Inflammatory macrophage treated with lipopolysaccharide for 1 hour (primary cell): ENCODE data around the gene ARHGAP27.
"Not testable (repeated sequence)": the region's sequence is repeated elsewhere in the genome, so short reads cannot be mapped to it uniquely, and the experiment has no call there.

Source experiments
- DNase-seq, 2 donors: peaks; one replicate each; pipeline ENCODE4 v3.0.0-alpha.2; 2020 to 2022

ARHGAP27 gene

GRCh38 chr17:45353043-45353442 lies 79.6 kb downstream of the ARHGAP27 start:
- DNase-seq, result peak; percentile 84 to 93

GRCh38 chr17:45351831-45352230 lies 80.8 kb downstream of the ARHGAP27 start:
- DNase-seq, result no peak

GRCh38 chr17:45347444-45347843 lies 85.2 kb downstream of the ARHGAP27 start:
- DNase-seq, result no peak

GRCh38 chr17:45346216-45347015 lies 86.3 kb downstream of the ARHGAP27 start:
- DNase-seq, result no peak

- DNase-seq, result peak; percentile 18 to 35
Observed at GRCh38 chr17:45345554-45346215, 87.0 kb downstream of the ARHGAP27 start.

GRCh38 chr17:45345246-45345553 lies 87.5 kb downstream of the ARHGAP27 start:
- DNase-seq, result no peak

- not testable (repeated sequence) for DNase-seq
Observed at GRCh38 chr17:45343967-45344664, 88.6 kb downstream of the ARHGAP27 start.
